Activated CD4-positive, alpha-beta T cell treated with anti-CD3 and anti-CD28 coated beads, Interleukin-2, Interleukin-6, amounts not matched to agents 100 ng/mL and 50 ng/mL, durations not matched to agents 16 hours and 8 hours (primary cell): ENCODE data around the gene TKTL1.

ENCODE experiments used
- DNase-seq: peaks from one replicate; pipeline ENCODE4 v3.0.0-alpha.2; 2020

The TKTL1 gene

DNA sequence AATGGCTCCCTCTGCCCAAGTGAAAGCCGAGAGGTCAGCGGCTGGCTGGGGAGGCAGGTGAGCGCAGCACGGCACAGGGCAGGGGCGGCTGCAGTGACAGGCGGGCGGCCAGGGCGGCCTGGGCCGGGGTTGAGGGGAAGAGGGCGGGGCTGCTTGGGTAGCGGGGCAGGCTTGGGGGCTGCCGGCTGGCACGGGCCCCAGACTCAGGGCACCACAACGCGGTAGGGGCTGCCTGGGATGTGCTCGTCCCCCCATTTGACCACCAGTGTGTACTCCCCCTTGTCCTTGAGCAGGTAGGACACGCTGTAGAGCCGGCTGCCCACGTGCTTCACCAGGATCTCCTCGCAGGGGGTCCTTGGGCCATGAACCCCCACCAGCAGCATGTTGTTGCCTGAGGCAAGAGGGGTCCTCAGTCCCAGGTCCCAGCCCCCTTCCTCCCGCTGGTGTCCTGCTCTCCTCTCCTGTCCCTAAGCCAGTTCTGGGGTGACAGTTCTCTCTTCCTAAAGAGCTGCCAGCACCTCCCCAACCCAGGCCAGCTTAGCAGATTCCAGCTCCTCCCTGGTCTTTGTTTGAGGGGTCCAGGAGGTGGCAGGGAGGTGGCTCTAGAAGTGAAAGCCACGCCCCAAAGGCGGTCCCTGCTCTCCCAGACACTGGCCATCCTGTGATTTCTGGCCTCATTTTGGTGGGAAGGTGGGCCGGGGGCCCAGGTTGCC is 53.2 kb downstream of the TKTL1 start:
- peak; percentile 0 for DNase-seq

DNA sequence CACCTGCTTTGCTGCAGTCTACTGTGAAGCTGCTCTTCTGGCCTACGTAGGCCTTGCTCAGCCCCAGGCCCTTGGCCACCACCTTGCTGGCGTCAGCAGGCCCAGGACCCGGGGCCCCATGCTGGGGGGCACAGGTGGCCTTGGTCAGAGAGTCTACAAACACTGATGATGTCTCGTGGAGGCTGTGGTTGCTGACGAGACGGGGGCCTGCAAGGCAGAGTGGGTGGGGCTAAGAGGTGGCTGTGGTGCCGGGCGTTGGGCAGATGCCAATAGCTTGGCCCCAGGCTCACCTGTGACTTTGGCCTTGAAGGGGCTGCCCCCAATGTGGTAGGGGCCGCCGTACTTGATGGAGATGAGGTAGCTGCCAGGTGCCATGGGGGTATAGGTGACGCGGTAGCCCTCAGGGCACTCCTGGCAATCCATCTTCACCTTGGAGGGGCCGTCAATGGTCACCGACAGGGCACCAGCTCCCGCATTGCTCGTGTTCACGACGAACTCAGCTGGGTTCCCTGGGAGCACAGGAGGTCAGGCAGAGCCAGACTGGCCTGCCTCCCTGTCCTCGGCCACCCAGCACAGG is 53.9 kb downstream of the TKTL1 start:
- no peak for DNase-seq

DNA sequence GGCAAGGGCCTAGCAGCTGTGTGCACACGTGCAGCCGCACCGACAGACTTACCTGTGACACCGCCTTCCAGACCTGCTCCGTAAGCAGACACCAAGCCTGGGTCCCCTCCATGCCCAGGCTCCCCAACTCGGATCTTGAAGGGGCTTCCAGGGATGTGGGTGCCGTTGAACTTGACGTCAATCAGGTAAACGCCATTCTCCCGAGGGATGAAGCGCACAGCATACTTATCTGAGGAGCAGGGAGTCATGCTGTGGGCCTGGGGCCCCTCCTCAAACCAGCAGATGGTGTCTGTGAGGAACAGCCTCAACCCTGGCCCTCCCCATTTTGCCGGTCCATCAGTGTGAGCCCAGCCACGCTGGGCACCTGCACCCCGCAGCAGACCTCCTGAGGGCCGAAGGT is 54.4 kb downstream of the TKTL1 start:
- no peak for DNase-seq

DNA sequence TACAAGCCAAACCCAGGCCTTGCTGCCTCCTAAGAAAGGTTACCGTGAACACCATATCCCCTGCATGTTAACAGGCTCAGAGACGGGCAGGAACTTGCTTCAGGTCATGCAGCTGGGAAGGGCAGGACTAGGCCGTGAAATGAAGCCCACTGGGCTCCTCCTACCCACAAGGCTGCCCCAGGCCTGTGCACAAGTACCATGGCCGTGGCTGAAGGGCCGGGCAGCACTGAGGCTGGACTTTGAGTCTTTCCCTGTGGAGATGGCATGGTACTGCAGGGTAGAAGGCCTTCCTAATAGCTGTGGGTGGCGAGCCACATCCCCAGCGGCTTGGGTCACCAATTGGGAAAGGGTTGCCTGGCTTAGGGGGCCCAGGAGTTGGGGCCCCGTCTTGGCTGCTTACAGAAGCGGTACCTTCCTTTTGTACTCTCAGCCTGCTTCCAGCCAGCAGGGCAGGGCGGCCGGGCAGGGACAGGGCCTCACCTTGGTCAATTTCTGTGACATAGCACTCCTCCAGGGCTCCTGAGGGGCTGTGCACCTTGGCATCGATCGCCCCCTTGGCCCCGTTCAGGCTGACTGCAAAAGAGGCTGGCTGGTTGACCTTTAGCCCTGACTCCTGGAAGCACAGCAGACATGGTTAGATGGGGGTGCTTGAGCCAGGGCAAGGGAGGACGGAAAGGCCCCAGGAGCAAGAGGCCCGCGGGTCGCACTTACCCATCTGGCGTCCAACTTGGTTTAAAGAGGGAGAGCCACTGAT is 55.0 kb downstream of the TKTL1 start:
- no peak for DNase-seq

DNA sequence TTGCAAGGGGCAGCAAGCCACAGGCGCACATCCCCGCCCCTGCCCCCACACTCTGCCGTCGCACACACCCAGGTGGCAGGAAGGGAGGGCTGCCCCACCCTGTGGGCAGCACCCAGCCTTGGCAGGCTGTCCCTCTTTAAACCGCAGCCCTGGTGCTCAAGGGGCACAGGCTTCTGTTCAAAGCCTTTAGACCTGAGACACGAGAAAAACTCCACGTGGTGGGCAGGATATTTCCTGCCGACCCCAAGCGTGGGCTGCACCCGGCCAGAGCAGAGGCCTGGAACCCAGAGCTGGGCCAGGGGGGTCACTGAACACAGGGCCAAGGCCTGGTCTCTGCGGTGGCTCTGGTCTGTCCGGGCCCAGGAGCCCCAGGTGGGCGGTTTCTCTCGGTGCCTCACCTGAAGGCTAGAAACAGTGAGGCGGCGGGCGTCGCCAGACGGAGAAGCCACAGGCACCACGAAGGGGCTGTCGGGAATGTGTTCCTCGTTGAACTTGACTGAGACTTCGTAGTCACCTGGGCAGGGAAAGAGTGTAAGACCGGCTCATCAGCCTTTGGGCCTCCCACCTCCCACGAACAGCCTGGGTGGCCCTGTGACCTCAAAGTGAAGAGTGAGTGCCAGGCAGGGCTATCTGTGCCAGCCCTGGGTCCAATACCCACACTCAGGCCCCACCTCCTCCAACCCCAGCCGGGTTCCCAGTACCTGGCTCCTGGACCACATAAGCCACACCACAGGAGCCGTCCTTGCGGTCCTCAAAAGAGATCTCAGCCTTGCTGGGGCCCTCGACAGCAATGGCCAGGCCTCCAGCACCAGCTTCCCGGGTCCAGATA is 55.8 kb downstream of the TKTL1 start:
- DNase-seq, result no peak

DNA sequence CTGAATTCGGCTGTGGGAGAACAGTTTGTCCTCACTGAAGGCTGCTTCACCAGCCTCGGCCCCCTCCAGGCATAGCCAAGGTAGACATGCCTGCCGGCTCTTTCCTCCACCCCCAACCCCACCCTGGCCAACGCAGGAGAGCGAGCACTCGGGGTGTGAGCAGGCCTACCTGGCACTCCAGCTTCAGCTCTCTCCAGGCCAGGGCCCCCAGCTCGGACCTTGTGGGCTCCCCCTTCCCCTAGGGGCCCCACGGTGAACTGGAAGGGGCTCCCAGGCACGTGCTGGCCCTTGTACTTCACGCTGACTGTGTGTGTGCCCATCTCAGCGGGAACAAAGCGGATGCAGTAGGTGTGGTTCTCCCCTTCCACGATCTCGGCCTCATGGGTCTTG is 56.4 kb downstream of the TKTL1 start:
- DNase-seq, result no peak

DNA sequence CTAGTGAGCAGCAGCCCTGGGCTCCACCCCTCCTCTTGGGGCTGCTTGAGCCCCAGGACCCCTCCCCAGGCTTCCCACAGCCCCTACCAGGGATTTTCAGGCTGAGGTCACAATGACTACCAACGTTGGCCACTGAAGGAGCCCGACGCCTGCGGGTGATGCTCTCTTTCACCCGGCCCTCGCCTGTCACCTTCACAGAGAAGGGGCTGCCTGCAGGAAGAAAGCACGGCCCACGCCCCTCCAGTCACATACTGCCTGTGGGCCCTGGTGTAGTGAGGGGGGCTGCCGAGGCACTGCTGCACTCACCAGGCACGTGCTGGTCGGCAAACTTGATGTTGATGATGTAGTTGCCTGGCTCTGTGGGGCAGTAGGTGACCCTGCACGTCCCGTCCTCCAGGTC is 56.9 kb downstream of the TKTL1 start:
- DNase-seq, result no peak

DNA sequence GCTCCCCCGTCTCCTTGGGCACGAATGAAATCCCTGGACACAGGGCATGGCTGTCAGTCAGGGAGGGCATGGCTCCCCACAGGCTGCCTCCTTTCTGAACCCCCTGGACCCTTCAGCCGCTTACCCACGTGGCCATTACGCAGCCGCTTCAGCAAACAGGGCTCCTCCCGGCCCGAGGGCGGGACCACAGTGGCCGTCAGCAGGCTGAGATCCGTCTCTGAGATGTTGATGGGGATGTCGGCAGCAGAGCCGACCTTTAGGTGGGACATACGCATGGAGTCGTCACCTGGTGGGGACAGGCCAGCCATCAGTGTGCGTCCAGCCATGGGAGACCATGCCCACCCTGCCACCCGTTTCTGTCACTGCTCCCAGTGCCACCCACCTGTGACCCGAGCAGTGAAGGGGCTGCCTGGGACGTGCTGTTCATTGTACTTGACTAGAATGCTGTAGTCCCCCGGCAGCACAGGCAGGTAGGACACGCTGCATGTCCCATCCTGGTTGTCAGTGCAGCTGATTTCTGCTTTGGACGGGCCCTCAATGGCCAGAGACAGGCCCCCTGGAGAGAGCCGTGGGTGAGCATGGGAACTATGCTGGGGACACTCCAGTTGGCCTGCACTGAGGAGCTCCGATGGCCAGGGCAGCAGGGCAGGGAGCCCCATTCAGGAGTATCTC is 57.7 kb downstream of the TKTL1 start:
- no peak for DNase-seq

DNA sequence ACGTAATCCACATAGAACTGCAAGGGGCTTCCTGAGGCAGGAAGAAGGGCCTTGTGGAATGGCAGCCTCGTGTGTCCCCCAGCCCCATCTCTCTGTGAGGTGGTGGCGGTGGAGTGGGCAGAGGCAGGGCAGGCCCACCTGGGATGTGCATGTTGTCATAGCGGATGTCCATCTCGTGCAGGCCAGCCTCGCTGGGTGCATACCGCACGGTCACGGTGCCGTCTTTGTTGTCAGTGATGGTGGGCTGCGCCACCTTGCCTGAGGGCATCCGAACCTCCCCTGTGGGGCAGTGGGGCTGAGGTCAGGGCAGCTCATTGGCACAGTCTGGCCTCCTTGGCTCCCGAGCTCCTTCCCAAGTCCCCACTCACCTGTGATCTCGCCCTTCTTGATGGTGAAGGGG is 58.4 kb downstream of the TKTL1 start:
- DNase-seq, result no peak

DNA sequence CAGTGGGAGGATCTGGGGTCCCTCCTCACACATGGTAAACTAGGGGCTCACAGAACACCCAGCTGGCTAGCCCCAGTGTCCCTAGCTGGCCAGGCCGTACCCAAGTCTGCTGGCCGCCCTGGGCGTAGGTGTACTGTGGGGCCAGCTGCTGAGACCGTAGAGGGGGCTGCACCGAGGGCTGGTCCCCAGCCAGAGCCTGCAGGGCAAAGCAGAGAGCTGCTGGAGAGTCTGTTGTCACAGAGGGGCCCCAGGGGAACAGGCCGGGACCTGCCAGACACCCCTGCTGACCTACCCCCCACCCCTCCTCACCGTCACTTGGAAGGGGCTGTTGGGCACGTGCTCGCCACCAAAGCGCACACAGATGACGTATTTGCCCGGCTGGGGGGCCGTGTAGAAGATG is 58.9 kb downstream of the TKTL1 start:
- DNase-seq, result no peak

DNA sequence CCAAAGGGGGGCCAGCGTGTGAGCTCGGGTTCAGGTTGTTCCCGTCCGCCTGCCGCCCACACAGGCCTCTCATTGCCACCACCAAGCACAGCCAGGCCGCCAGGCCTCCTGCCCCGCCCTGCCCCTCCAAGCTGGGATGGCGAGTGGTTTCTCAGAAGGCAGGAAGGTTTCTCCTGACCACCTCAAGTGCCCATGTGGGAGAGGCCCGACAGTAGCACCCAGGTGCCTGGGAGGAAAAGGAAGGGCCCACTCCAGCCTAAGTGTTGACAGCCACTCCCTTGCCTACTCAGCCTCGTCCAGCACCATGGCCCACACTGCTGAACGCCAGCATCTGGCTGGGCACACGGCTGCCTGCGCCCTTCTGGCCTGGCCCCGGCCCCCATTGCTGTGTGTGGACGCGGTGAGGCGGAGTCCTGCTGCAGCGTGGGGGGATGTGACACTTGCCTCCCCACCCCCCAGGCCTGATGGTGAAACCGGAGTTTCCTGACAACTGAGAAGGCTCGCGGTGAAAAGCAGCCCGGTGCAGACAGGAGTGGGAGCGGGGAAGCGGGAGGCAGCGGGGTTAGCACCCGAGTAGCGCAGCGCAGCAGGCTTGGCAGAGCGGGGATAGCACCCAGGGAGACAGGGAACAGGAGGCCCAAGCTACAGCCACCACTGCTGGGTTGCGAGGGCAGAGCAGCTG is 59.6 kb downstream of the TKTL1 start:
- DNase-seq, result no peak

DNA sequence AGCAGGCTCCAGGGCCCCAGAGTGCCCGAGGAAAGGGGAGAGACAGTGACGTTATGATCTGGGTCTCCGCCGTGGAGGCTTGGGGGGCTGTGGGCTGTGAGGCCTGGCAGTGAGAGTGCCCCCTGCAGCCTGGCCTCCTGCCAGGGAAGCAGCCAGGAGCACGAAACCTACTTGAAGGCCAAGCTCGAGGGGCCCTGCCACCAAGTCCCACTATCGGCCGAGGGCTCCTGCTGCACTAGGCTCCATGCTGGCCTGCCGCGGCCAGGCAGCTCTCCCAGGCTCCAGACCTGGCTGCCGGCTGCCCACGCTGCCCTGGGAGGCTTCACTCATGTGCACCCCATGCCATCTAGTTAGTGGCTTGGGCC is 60.2 kb downstream of the TKTL1 start:
- DNase-seq, result no peak

DNA sequence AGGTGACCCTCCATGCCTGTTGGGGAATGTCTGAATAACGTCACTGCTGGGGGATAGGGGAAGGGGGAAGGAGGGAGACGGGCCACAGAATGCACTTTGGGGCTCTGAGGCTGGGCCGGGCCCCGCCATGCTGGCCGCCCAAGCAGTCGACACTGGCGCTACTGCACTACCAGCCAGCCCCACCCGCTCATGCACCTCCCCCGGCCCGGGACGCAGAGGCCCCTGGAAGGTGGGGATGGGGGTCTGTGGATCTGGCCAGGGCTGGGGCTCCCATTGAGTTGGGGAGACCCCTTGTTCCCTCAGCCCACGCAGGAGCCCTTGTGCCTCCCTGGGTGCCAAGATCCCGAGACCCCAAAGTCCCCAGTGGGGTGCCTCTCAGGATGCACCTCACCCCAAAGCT is 61.0 kb downstream of the TKTL1 start:
- no peak for DNase-seq

DNA sequence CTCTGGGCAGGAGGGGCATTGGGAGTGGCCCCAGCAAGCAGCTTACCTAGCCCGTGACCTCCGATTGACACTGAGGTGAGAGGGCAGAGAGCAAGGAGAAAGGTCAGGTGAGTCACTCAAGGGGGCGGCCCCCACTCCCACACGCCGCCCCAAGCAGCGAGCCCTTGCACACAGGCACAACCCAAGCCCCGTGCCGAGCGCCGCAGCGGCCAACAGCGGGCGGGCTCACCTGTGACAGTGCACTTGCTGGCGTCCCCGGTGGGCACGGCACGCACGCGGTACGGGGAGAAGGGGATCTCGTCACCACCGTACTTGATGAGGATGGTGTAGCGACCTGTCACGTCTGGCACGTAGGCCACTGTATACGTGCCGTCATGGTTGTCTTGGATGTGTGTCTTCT is 61.6 kb downstream of the TKTL1 start:
- DNase-seq, result no peak

DNA sequence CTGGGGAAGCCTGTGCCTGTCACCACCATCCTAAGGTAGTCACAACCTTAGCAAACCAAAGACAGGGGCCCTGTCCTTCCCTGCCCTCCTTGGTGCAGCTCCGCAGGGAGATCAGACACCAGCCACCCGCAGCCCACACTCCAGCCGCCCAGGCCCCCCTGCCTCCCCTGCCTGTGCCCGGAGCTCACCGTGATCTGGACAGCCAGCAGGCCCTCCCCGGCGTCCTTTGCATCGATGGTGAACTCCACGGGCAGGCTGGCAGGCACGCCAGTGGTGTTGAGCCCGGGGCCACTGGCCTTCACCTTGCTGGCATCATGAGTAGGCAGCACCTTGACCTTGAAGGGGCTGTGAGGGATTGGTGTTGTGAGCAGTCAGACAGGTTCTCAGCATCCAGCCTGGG is 62.4 kb downstream of the TKTL1 start:
- no peak for DNase-seq

DNA sequence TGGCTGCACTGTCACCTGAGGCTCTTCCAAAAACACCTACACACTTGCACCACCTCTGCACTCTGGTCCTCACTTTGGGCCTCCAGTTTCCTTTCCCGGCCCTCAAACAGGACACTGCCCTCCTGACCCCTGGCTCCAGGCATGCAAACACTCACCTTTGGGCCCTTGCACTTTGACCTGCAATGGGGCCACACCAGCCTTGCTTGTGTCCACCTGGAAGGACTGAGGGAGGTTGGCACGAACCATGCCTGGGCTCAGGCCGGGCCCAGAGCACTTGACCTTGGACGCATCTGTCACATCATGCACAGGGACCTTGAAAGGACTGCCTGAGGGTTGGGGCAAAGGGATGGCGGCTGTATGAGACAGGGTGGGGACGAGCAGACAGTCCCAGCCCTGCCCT is 63.2 kb downstream of the TKTL1 start:
- no peak for DNase-seq

DNA sequence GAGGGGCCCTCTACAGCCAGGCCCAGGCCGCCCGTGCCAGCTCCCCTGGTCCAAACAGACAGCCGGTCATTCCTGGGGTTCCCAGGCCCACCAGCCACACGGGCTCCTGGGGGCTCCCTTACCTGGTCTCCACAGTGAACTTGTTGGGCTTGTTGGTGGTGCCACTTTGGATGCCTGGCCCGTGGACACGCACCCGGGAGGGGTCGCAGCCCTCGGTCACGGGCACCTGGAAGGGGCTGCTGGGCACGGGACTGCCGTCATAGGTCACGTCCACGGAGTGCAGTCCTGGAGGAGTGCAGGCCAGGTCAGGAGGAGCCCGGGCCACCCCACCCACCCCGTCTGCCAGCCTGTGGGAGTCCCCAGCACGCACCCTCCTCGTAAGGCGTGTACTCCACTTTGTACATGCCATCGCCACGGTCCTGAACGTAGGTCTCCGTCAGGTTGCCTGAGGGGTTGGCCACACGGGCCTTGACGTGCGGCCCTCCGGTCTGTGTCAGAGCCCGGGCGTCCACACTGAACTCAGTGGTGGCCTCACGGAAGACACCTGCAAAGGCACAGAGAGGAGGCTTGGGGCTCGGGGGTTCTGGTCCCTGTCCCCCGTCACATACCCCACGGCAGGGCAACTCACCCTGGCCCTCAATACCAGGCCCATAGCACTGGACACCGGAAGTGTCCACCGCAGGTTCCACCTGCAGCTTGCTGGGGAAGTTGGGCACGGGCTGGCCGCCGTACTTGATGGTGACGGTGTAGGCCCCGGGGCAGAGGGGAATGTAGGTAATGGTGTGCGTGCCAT is 64.0 kb downstream of the TKTL1 start:
- DNase-seq, result no peak

DNA sequence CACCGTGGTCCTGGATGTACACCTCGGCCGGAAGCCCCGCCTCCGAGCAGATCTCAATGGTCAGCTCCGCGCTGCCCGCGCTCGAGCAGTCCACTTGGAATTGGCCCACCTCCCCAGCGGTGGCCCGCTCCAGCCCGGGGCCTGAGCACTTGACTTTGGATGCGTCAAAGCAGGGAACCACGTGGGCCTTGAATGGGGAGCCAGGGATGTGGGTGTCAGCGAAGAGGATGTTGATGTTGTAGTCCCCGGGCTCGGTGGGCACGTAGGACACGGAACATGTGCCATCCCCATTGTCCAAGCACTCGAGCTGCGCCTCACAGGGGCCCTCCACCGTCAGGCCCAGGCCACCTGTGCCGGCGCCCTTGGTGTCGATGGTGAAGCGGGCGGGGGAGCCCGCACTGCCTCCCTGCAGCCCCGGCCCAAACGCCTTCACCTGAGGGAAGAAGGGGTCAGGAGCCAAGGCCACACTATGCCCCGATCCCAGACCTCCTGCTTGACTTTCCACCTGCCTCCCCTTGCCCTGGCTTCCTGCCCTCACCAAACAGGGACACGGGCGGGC is 64.6 kb downstream of the TKTL1 start:
- no peak for DNase-seq

DNA sequence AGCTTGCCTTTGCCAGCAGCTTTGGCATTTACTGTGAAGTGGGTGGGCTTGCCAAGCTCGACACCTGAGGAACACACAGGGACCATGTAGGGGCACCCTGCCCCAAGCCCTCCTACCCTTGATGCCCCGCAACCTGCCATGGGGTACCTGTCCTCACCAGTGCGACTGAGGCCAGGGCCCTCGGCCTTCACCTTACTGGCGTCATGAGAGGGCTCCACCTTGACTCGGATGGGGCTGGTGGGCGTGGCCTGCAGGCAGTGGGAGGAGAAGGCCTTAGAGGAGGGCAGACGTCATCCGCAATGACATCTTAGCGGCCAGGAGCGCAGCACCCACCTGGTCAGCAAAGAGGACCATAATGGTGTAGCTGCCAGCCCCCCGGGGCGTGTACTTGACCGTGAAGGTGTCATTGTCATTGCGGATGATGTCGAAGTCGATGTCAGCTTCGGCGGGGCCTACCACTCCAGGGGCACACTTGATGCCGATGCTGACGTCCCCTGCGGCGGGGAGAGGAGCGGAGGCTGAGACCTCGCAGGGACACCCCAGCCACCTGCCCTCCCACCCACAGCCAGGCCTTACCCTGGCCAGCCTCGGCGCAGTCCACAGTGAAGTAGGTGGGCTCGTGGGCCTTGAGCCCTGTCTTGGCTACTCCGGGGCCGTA is 66.6 kb downstream of the TKTL1 start:
- DNase-seq, result no peak

DNA sequence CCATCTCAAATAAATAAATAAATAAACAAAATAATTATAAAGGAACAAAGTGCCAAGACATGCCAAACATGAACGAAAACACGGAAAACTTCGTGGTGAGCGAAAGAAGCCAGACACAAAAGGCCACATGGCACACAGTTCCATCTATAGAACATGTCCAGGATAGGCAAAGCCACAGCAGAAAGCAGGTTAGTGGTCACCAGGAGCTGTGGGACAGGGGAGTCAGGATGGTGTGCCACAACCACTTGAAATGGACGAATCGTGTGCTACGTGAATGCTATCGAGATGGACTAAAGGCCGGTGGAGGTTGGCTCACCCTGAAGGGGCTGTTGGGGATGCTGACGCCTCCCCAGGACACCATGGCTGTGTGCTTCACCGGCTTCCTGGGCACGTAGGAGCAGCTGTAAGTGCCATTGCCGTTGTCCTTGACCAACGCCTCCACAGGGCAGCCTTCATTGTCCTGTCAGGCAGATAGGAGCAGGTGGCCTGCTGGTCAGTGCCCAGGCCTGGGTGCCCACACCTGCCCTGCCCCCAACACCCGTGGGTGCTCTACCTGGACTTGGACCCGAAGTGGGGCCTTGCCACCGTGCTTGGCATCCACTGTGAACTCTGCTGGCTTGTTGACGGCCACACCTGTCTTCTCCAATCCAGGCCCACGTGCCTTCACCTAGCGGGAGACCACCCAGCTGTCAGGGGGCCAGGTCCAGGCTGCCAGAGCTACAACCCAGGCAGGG is 68.3 kb downstream of the TKTL1 start:
- DNase-seq, result no peak
